Muscle of leg (tissue), 11 donors: ENCODE measurements around the gene TGFBR3. TPM values are rescaled to one million over a fixed set of nuclear protein-coding genes. Genes with fewer than 3 reads are reported as not detected.
"Not testable (repeated sequence)": the region's sequence is repeated elsewhere in the genome, so short reads cannot be mapped to it uniquely, and the experiment has no call there.

Experiments used
- DNase-seq: peaks from one replicate; pipeline ENCODE4 v3.0.0; 2013
- H3K27ac ChIP-seq: one replicate; pipeline ENCODE4 v1.5.1; 2013; ENCODE audit warnings: mild to moderate bottlenecking, low read length, control low read depth
- H3K27me3 ChIP-seq: one replicate; pipeline ENCODE4 v1.6.1; 2013; ENCODE audit warnings: low read length; ENCODE audit not compliant: control insufficient read depth, insufficient read depth
- H3K36me3 ChIP-seq: one replicate; pipeline ENCODE4 v1.6.1; 2013; ENCODE audit warnings: low read length; ENCODE audit not compliant: control insufficient read depth, insufficient read depth
- H3K4me1 ChIP-seq: one replicate; pipeline ENCODE4 v1.6.1; 2013; ENCODE audit warnings: low read length; ENCODE audit not compliant: control insufficient read depth, insufficient read depth
- H3K4me3 ChIP-seq: one replicate; pipeline ENCODE4 v1.5.1; 2013; ENCODE audit warnings: low read length, control low read depth
- H3K9me3 ChIP-seq: replicated peaks from 2 replicates; pipeline ENCODE4 v1.6.1; 2013; ENCODE audit warnings: low read depth, low read length; ENCODE audit not compliant: control insufficient read depth
- WGBS: methylation state at CpG from one replicate; pipeline ENCODE4 v1.1.5; 2013; ENCODE audit warnings: missing lambda C conversion rate; ENCODE audit not compliant: insufficient coverage; 5-methylcytosine and 5-hydroxymethylcytosine counted together
- polyA plus RNA-seq, 8 donors: library from polyadenylated mRNA; unstranded; fragments of 120-200 nt; gene quantifications; one replicate each; pipeline versions ENCODE4 v1.2.1 to v1.2.3, GENCODE V29; 2013; ENCODE audit warnings: inconsistent platforms in 1 of 8, low replicate concordance in 1 of 8; ENCODE audit not compliant: insufficient read length in 8 of 8, insufficient read depth in 1 of 8
- total RNA-seq: library from RNA; stranded (reverse); fragments of 120-200 nt; gene quantifications from one replicate; pipeline ENCODE4 v1.2.4, GENCODE V29; 2013

TGFBR3 gene
- total and polyA plus RNA-seq, 9 donors: 20.5 to 45.4 (median 25.3) TPM

- Histone ChIP-seq H3K4me1 (peaks cover 21% of the 10 kb centered on the region), H3K4me3 (no peak overlapping the region), H3K36me3 (peaks cover 13% of the 10 kb centered on the region), H3K27me3 (no peaks in the 10 kb centered on the region), H3K27ac (peak overlapping the region; percentile 13), H3K9me3 (peaks cover 2% of the 10 kb centered on the region)
- DNase-seq: no peak
- no CpG with 5 or more reads among the region's 4 CpGs for WGBS
Measured at GRCh38 chr1:91680556-91681155, 205.3 kb downstream of the TGFBR3 start.

GRCh38 chr1:91679446-91679845 lies 206.5 kb downstream of the TGFBR3 start:
- 77% methylated on average over 4 of the region's 4 CpGs for WGBS
- H3K4me1 ChIP-seq: peaks cover 10% of the 10 kb centered on the region
- no peak overlapping the region for H3K4me3 ChIP-seq

GRCh38 chr1:91676030-91676429 lies 209.9 kb downstream of the TGFBR3 start:
- Histone ChIP-seq H3K27me3 (no peaks in the 10 kb centered on the region), H3K4me1 (no peaks in the 10 kb centered on the region), H3K4me3 (no peak overlapping the region), H3K36me3 (peaks cover 3% of the 10 kb centered on the region), H3K27ac (no peak overlapping the region), H3K9me3 (peaks cover 2% of the 10 kb centered on the region)
- DNase-seq: no peak
- no CpG with 5 or more reads among the region's 2 CpGs for WGBS

More at GRCh38 chr1:91679446-91679845, 206.5 kb downstream of the TGFBR3 start:
- H3K27ac ChIP-seq: no peak overlapping the region
- H3K36me3 ChIP-seq: peaks cover 13% of the 10 kb centered on the region
- no peak for DNase-seq
- no peaks in the 10 kb centered on the region for H3K27me3 ChIP-seq
- H3K9me3 ChIP-seq: peaks cover 2% of the 10 kb centered on the region

GRCh38 chr1:91674107-91674506 lies 211.8 kb downstream of the TGFBR3 start:
- Histone ChIP-seq H3K27ac (no peak overlapping the region), H3K4me1 (no peaks in the 10 kb centered on the region), H3K9me3 (peaks cover 2% of the 10 kb centered on the region), H3K4me3 (no peak overlapping the region), H3K27me3 (no peaks in the 10 kb centered on the region), H3K36me3 (no peaks in the 10 kb centered on the region)
- no peak for DNase-seq
- WGBS: no CpG with 5 or more reads among the region's 2 CpGs

- Histone ChIP-seq H3K4me3 (no peak overlapping the region), H3K9me3 (peaks cover 2% of the 10 kb centered on the region), H3K27me3 (no peaks in the 10 kb centered on the region), H3K4me1 (no peaks in the 10 kb centered on the region), H3K27ac (no peak overlapping the region), H3K36me3 (no peaks in the 10 kb centered on the region)
- no peak for DNase-seq
- no CpG with 5 or more reads among the region's 3 CpGs for WGBS
Measured at GRCh38 chr1:91673613-91674012, 212.3 kb downstream of the TGFBR3 start.

GRCh38 chr1:91672601-91673161 lies 213.3 kb downstream of the TGFBR3 start:
- Histone ChIP-seq H3K4me1 (no peaks in the 10 kb centered on the region), H3K27ac (no peak overlapping the region), H3K27me3 (no peaks in the 10 kb centered on the region), H3K36me3 (no peaks in the 10 kb centered on the region), H3K4me3 (no peak overlapping the region), H3K9me3 (no peaks in the 10 kb centered on the region)
- WGBS: 90% methylated on average over 3 of the region's 4 CpGs
- no peak for DNase-seq

GRCh38 chr1:91670781-91671180 lies 215.2 kb downstream of the TGFBR3 start:
- 88% methylated on average over 2 of the region's 4 CpGs for WGBS
- DNase-seq: no peak
- H3K27me3 ChIP-seq: no peaks in the 10 kb centered on the region

GRCh38 chr1:91669584-91670350 lies 216.2 kb downstream of the TGFBR3 start:
- DNase-seq: no peak
- no peak overlapping the region for H3K27ac ChIP-seq
- H3K9me3 ChIP-seq: no peaks in the 10 kb centered on the region
- no peak overlapping the region for H3K4me3 ChIP-seq
- no peaks in the 10 kb centered on the region for H3K27me3 ChIP-seq
- no peaks in the 10 kb centered on the region for H3K4me1 ChIP-seq
- 96% methylated on average over 21 of the region's 25 CpGs for WGBS
- H3K36me3 ChIP-seq: no peaks in the 10 kb centered on the region

More at GRCh38 chr1:91670781-91671180, 215.2 kb downstream of the TGFBR3 start:
- H3K36me3 ChIP-seq: no peaks in the 10 kb centered on the region
- no peaks in the 10 kb centered on the region for H3K4me1 ChIP-seq
- H3K9me3 ChIP-seq: no peaks in the 10 kb centered on the region
- no peak overlapping the region for H3K27ac ChIP-seq
- no peak overlapping the region for H3K4me3 ChIP-seq

- DNase-seq, H3K4me3 ChIP-seq, H3K4me1 ChIP-seq, H3K27me3 ChIP-seq, H3K27ac ChIP-seq, H3K36me3 ChIP-seq, H3K9me3 ChIP-seq: not testable (repeated sequence)
- WGBS: no CpG with 5 or more reads among the region's 5 CpGs
Measured at GRCh38 chr1:91666651-91667050, 219.3 kb downstream of the TGFBR3 start.

- no peak for DNase-seq
- H3K4me1 ChIP-seq: no peaks in the 10 kb centered on the region
- H3K27ac ChIP-seq: no peak overlapping the region
- no peaks in the 10 kb centered on the region for H3K36me3 ChIP-seq
- H3K4me3 ChIP-seq: no peak overlapping the region
- H3K27me3 ChIP-seq: no peaks in the 10 kb centered on the region
- H3K9me3 ChIP-seq: peaks cover 7% of the 10 kb centered on the region
Measured at GRCh38 chr1:91661121-91661520, 224.8 kb downstream of the TGFBR3 start.
